DND-41 (cell line): Measurements from ENCODE around the gene TFIP11.

ENCODE experiments used
- ATAC-seq: fragments of 200-7000 bp; cut with Tn5 transposase; 3 replicates; pipeline ENCODE4 v1.9.1; 2021; ENCODE audit warnings: low read depth; ENCODE audit not compliant: insufficient read depth
- DNase-seq: peaks from one replicate; pipeline ENCODE4 v3.0.0-alpha.2; 2020
- H2AFZ ChIP-seq: 2 replicates; pipeline ENCODE4 v1.6.0; 2012; ENCODE audit warnings: low read depth, low read length
- H3K27ac ChIP-seq: 2 replicates; pipeline ENCODE4 v1.5.1; 2012; ENCODE audit warnings: low read length, inconsistent platforms
- H3K27me3 ChIP-seq: fragments of 200-600 bp; sonication (generic); 2 replicates; pipeline ENCODE4 v1.6.0; 2012; ENCODE audit warnings: low read length, mild to moderate bottlenecking, inconsistent platforms; ENCODE audit not compliant: insufficient read depth, poor library complexity
- H3K36me3 ChIP-seq: 2 replicates; pipeline ENCODE4 v1.5.1; 2012; ENCODE audit warnings: low read length, inconsistent platforms; ENCODE audit not compliant: insufficient read depth
- H3K4me1 ChIP-seq: 2 replicates; pipeline ENCODE4 v1.5.1; 2012; ENCODE audit warnings: mild to moderate bottlenecking, low read length; ENCODE audit not compliant: insufficient read depth
- H3K4me2 ChIP-seq: 2 replicates; pipeline ENCODE4 v1.6.0; 2012; ENCODE audit warnings: mild to moderate bottlenecking, moderate library complexity, low read length, inconsistent platforms; ENCODE audit not compliant: insufficient read depth
- H3K4me3 ChIP-seq, 2 experiments: fragments of 200-600 bp in 1 of 2; shearing (Covaris generic) in 1 of 2; 2 replicates each; pipeline ENCODE4 v1.5.1; 2012 to 2016; ENCODE audit warnings: inconsistent platforms in 2 of 2, low read length in 2 of 2, mild to moderate bottlenecking in 2 of 2, low read depth in 1 of 2, moderate library complexity in 1 of 2
- H3K79me2 ChIP-seq: 2 replicates; pipeline ENCODE4 v1.6.0; 2012; ENCODE audit warnings: low read length, inconsistent platforms; ENCODE audit not compliant: insufficient read depth
- H3K9ac ChIP-seq: 2 replicates; pipeline ENCODE4 v1.6.0; 2012; ENCODE audit warnings: low read depth, mild to moderate bottlenecking, inconsistent platforms, low read length, moderate library complexity
- H3K9me3 ChIP-seq: 2 replicates; pipeline ENCODE4 v1.5.1; 2012; ENCODE audit warnings: low read length, moderate library complexity, mild to moderate bottlenecking, inconsistent platforms; ENCODE audit not compliant: insufficient read depth, severe bottlenecking
- H4K20me1 ChIP-seq: 2 replicates; pipeline ENCODE4 v1.6.0; 2012; ENCODE audit warnings: low read length; ENCODE audit not compliant: insufficient read depth
- CTCF ChIP-seq: IDR thresholded peaks from 2 replicates; pipeline ENCODE4 v1.5.1; 2012; ENCODE audit warnings: borderline replicate concordance, low read length, moderate library complexity, mild to moderate bottlenecking; ENCODE audit not compliant: poor library complexity, severe bottlenecking; ENCODE audit errors: extremely low read depth
- EZH2 ChIP-seq: IDR thresholded peaks from 3 replicates; pipeline ENCODE4 v1.6.1; 2012; ENCODE audit warnings: borderline replicate concordance, low read depth, mild to moderate bottlenecking, moderate library complexity, low read length, inconsistent platforms; ENCODE audit not compliant: severe bottlenecking

Gene TFIP11

GRCh38 chr22:26499188-26499703 lies 13.0 kb downstream of the TFIP11 start:
- Histone ChIP-seq H3K4me1 (peaks cover 20% of the 10 kb centered on the region), H3K9ac (no peak overlapping the region), H3K79me2 (peaks cover 3% of the 10 kb centered on the region; the same call in 1 of the 2 replicates), H4K20me1 (peaks cover 10% of the 10 kb centered on the region; the same call in 1 of the 2 replicates), H3K4me2 (no peak overlapping the region), H3K4me3 (no peak overlapping the region), H3K9me3 (no peaks in the 10 kb centered on the region), H3K36me3 (peaks cover 87% of the 10 kb centered on the region), H3K27ac (no peak overlapping the region), H2AFZ (no peak overlapping the region), H3K27me3 (no peaks in the 10 kb centered on the region)
- ATAC-seq (no peak), DNase-seq (no peak)
- TF ChIP-seq CTCF (no peak), EZH2 (no peak)

GRCh38 chr22:26496456-26496855 lies 15.8 kb downstream of the TFIP11 start:
- no peak overlapping the region for H3K4me3 ChIP-seq
- H3K36me3 ChIP-seq, result peaks cover 90% of the 10 kb centered on the region
- 0 out of 2 replicates have a peak, but pooled peaks cover 6% of the 10 kb centered on the region for H3K4me1 ChIP-seq
- TF ChIP-seq CTCF, result no peak
- TF ChIP-seq EZH2, result no peak
- H4K20me1 ChIP-seq, result peaks cover 10% of the 10 kb centered on the region; the same call in 1 of the 2 replicates
- no peak for ATAC-seq
- H3K9ac ChIP-seq, result no peak overlapping the region
- H2AFZ ChIP-seq, result no peak overlapping the region
- no peaks in the 10 kb centered on the region for H3K27me3 ChIP-seq
- H3K9me3 ChIP-seq, result no peaks in the 10 kb centered on the region
- DNase-seq, result no peak
- H3K79me2 ChIP-seq, result peaks cover 12% of the 10 kb centered on the region; the same call in 1 of the 2 replicates
- no peak overlapping the region for H3K4me2 ChIP-seq
- H3K27ac ChIP-seq, result no peak overlapping the region

- Histone ChIP-seq H3K36me3 (peaks cover 91% of the 10 kb centered on the region), H3K4me3 (no peak overlapping the region), H3K27ac (no peak overlapping the region), H3K27me3 (no peaks in the 10 kb centered on the region), H3K9me3 (no peaks in the 10 kb centered on the region), H3K79me2 (peaks cover 14% of the 10 kb centered on the region; the same call in 1 of the 2 replicates), H2AFZ (no peak overlapping the region), H3K4me2 (no peak overlapping the region), H4K20me1 (peaks cover 10% of the 10 kb centered on the region; the same call in 1 of the 2 replicates), H3K9ac (no peak overlapping the region), H3K4me1 (peaks cover 8% of the 10 kb centered on the region; the same call in 1 of the 2 replicates)
- ATAC-seq (no peak), DNase-seq (no peak)
- TF ChIP-seq CTCF (no peak), EZH2 (no peak)
Measured at GRCh38 chr22:26494506-26494905, 17.8 kb downstream of the TFIP11 start.

GRCh38 chr22:26492220-26492619 lies 20.1 kb downstream of the TFIP11 start:
- H3K79me2 ChIP-seq, result peaks cover 10% of the 10 kb centered on the region; the same call in 1 of the 2 replicates
- H3K4me1 ChIP-seq, result peaks cover 31% of the 10 kb centered on the region
- H3K9me3 ChIP-seq, result no peaks in the 10 kb centered on the region
- H3K27ac ChIP-seq, result no peak overlapping the region
- no peak overlapping the region for H3K9ac ChIP-seq
- no peak overlapping the region for H2AFZ ChIP-seq
- ATAC-seq, result no peak
- peaks cover 95% of the 10 kb centered on the region for H3K36me3 ChIP-seq
- H3K27me3 ChIP-seq, result no peaks in the 10 kb centered on the region
- no peak for DNase-seq
- peaks cover 8% of the 10 kb centered on the region; the same call in 1 of the 2 replicates for H4K20me1 ChIP-seq
- no peak overlapping the region for H3K4me3 ChIP-seq
- TF ChIP-seq EZH2 (no peak), CTCF (no peak)
- no peak overlapping the region for H3K4me2 ChIP-seq
